RWPE1 (cell line): ENCODE measurements around the gene UVSSA.
A peak's percentile ranks its signal among the peaks of the same experiment; 100 is the strongest.
"Not testable (repeated sequence)": the region's sequence is repeated elsewhere in the genome, so short reads cannot be mapped to it uniquely, and the experiment has no call there.

ENCODE experiments used
- CTCF ChIA-PET: fragments of 350-600 bp; sonication (Branson Sonifier 250); formaldehyde crosslinking; extraction: SDS; loops from one replicate; lab custom pipeline; 2021; lab: Yijun Ruan, JAX
- POLR2A ChIA-PET: fragments of 400-600 bp; formaldehyde crosslinking; extraction: SDS; loops from one replicate; lab custom pipeline; 2020; ENCODE audit warnings: antibody characterized with exemption; ENCODE audit not compliant: low non-redundant PET; lab: Yijun Ruan, JAX
- DNase-seq: peaks from one replicate; pipeline ENCODE4 v3.0.0; 2012; ENCODE audit warnings: low spot score
- H3K27ac ChIP-seq: fragments of 450-650 bp; 2 replicates; pipeline ENCODE4 v1.5.1; 2017
- CTCF ChIP-seq: fragments of 450-650 bp; conservative IDR thresholded peaks from 2 replicates; pipeline ENCODE4 v1.5.1; 2017; ENCODE audit warnings: low read depth, mild to moderate bottlenecking

The UVSSA gene

GRCh38 chr4:1331591-1332353, 15.2 kb upstream of the UVSSA start:
- TF ChIP-seq CTCF: no peak
- ChIA-PET CTCF (interaction anchor here (0.7 kb wide), 1 partner anchor 38 kb away, joined by 3 read pairs; no protein-coding TSS in a partner anchor), POLR2A (no interaction called here)
- H3K27ac ChIP-seq: peak overlapping the region; percentile 65
- no peak for DNase-seq

- TF ChIP-seq CTCF: no peak
- CTCF ChIA-PET: interaction anchor here (0.6 to 0.7 kb wide), 3 partner anchors 39 to 346 kb away, joined by 3 to 5 read pairs (median 5); partner anchors contain the start of gene IDUA
- POLR2A ChIA-PET: no interaction called here
- no peak for DNase-seq
- peak overlapping the region; percentile 65 for H3K27ac ChIP-seq
Observed at GRCh38 chr4:1332686-1333085, 14.3 kb upstream of the UVSSA start.

- ChIA-PET CTCF (interaction anchor here (0.6 kb wide), 2 partner anchors 120 to 346 kb away, joined by 5 read pairs; partner anchors contain the start of gene IDUA), POLR2A (no interaction called here)
- TF ChIP-seq CTCF: no peak
- H3K27ac ChIP-seq: peak overlapping the region; percentile 65; the same call in 1 of the 2 replicates
- DNase-seq: no peak
Observed at GRCh38 chr4:1333256-1333655, 13.8 kb upstream of the UVSSA start.

GRCh38 chr4:1333851-1334578, 13.0 kb upstream of the UVSSA start:
- CTCF ChIA-PET, POLR2A ChIA-PET, DNase-seq: not testable (repeated sequence)
- H3K27ac ChIP-seq: peak overlapping the region; percentile 32

GRCh38 chr4:1334579-1334895, 12.5 kb upstream of the UVSSA start:
- ChIA-PET CTCF (no interaction called here), POLR2A (no interaction called here)
- no peak for TF ChIP-seq CTCF
- H3K27ac ChIP-seq: peak overlapping the region; percentile 32
- DNase-seq: no peak

GRCh38 chr4:1335193-1335883, 11.7 kb upstream of the UVSSA start:
- peak overlapping the region; percentile 32 for H3K27ac ChIP-seq
- DNase-seq, POLR2A ChIA-PET, CTCF ChIA-PET: not testable (repeated sequence)

GRCh38 chr4:1336088-1336491, 10.9 kb upstream of the UVSSA start:
- ChIA-PET POLR2A (no interaction called here), CTCF (interaction anchor here (0.8 kb wide), 1 partner anchor 9 kb away, joined by 5 read pairs; no protein-coding TSS in a partner anchor)
- TF ChIP-seq CTCF: no peak
- H3K27ac ChIP-seq: peak overlapping the region; percentile 61
- DNase-seq: no peak
